Measurements from ENCODE around the gene TRPM4.

DNA sequence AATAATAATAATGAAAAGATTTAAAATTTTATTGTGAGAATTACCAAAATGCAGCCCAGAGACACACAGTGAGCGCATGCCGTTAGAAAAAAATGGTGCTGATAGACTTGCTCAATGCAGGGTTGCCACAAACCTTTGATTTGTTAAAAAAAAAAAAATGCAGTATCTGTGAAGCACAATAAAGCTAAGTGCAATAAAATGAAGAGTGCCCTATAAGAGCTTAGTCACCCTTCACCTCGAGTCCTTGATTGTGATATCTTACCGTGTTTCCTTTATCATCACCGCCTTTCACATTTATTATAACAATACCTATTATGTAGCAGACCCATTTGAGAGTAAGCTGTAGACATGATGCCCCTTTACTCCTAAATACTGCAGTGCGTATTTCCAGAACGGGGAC lies 84.2 kb downstream of the TRPM4 start:
- TF ChIP-seq POLR2AphosphoS5 (IDR thresholded peaks at IDR 0.05) (no peak), POLR2A (IDR thresholded peaks at IDR 0.05) (no peak)
